ENCODE results near the gene STK38L.

- no peak for TF ChIP-seq SMAD1 (IDR thresholded peaks at IDR 0.05; ENCODE audit: low read depth, low read length, partially characterized antibody)
- no peak for TF ChIP-seq CREB1 (IDR thresholded peaks at IDR 0.05)
- TF ChIP-seq CREB1 (CRISPR knock-in tag; IDR thresholded peaks at IDR 0.05), result no peak
Observed at GRCh38 chr12:27309995-27310315, 65.9 kb downstream of the STK38L start.

Measured in K562 (cell line).